Immature natural killer cell (primary cell): ENCODE results near the gene TRIB2. TPM values are rescaled to one million over a fixed set of nuclear protein-coding genes. Genes with fewer than 3 reads are reported as not detected.

Source experiments
- DNase-seq, 3 donors: peaks; one replicate each; pipeline ENCODE4 v3.0.0; 2022; ENCODE audit warnings: mixed read lengths in 1 of 3
- H3K27ac Mint-ChIP-seq, 6 donors: one replicate each; pipeline ENCODE4 v1.8.0; 2020; ENCODE audit warnings: mixed read lengths in 6 of 6, mild to moderate bottlenecking in 5 of 6, inconsistent platforms in 4 of 6, moderate library complexity in 3 of 6
- H3K27me3 Mint-ChIP-seq, 3 donors: one replicate each; pipeline ENCODE4 v1.8.0; 2020 to 2021; ENCODE audit warnings: low read depth in 3 of 3, mild to moderate bottlenecking in 3 of 3, mixed read lengths in 3 of 3, moderate library complexity in 3 of 3, inconsistent platforms in 1 of 3
- H3K36me3 Mint-ChIP-seq, 3 donors: one replicate each; pipeline ENCODE4 v1.8.0; 2020; ENCODE audit warnings: mixed read lengths in 3 of 3, inconsistent platforms in 2 of 3, mild to moderate bottlenecking in 2 of 3
- H3K4me1 Mint-ChIP-seq, 2 donors: one replicate each; pipeline ENCODE4 v1.8.0; 2020; ENCODE audit warnings: inconsistent platforms in 2 of 2, mild to moderate bottlenecking in 2 of 2, mixed read lengths in 2 of 2, moderate library complexity in 1 of 2
- H3K4me3 Mint-ChIP-seq, 5 donors: one replicate each; pipeline ENCODE4 v1.8.0; 2020; ENCODE audit warnings: mild to moderate bottlenecking in 5 of 5, mixed read lengths in 5 of 5, inconsistent platforms in 3 of 5, moderate library complexity in 3 of 5
- H3K9me3 Mint-ChIP-seq, 6 donors: one replicate each; pipeline ENCODE4 v1.8.0; 2020; ENCODE audit warnings: mild to moderate bottlenecking in 6 of 6, mixed read lengths in 6 of 6, inconsistent platforms in 4 of 6, moderate library complexity in 3 of 6
- polyA plus RNA-seq, 3 donors: library from polyadenylated mRNA; unstranded; fragments of 300-500 nt; fragmentation: Illumina TruSeq; gene quantifications; one replicate each; pipeline ENCODE4 v1.2.3, GENCODE V29; 2021

TRIB2 gene
- polyA plus RNA-seq, 3 donors from 2014 or later: 40.7 to 82.6 (median 44.5) TPM

GRCh38 chr2:12759248-12759647, 42.5 kb downstream of the TRIB2 start:
- H3K27ac Mint-ChIP-seq: no peak overlapping the region
- peaks cover 0 to 13% (median 0%) of the 10 kb centered on the region in 3 donors for H3K36me3 Mint-ChIP-seq
- DNase-seq: no peak
- H3K4me1 Mint-ChIP-seq: no peaks in the 10 kb centered on the region
- H3K27me3 Mint-ChIP-seq: peaks cover 0 to 2% (median 0%) of the 10 kb centered on the region in 3 donors
- no peaks in the 10 kb centered on the region for H3K9me3 Mint-ChIP-seq
- no peak overlapping the region for H3K4me3 Mint-ChIP-seq

GRCh38 chr2:12761104-12761503, 44.4 kb downstream of the TRIB2 start:
- H3K4me1 Mint-ChIP-seq: no peaks in the 10 kb centered on the region
- DNase-seq: no peak

DNA sequence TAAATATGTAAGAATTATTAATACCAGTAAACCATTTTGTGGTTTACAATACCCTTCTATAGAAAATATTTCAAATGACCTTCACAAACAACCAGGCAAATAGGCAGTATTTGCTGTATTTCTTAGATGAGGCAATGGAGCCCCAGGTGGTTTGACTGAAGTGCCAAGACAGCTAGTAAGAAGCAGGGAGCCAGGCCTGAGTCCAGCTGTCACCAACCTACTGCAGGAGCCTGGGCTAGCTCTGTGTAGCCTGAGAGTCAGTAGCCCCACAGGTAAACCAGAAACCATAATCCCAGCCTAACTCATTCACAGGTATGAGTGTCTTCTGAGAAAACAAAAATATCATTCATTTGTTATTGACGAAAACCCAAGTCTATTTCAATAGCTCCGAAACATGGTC, 45.6 kb downstream of the TRIB2 start:
- Mint-ChIP-seq H3K27me3 (peaks cover 0 to 4% (median 0%) of the 10 kb centered on the region in 3 donors), H3K4me3 (no peak overlapping the region), H3K27ac (no peak overlapping the region), H3K9me3 (no peaks in the 10 kb centered on the region), H3K4me1 (no peaks in the 10 kb centered on the region), H3K36me3 (peaks cover 0 to 16% (median 0%) of the 10 kb centered on the region in 3 donors)
- DNase-seq: no peak

More at GRCh38 chr2:12761104-12761503, 44.4 kb downstream of the TRIB2 start:
- no peaks in the 10 kb centered on the region for H3K9me3 Mint-ChIP-seq
- H3K27ac Mint-ChIP-seq: no peak overlapping the region
- peaks cover 0 to 16% (median 0%) of the 10 kb centered on the region in 3 donors for H3K36me3 Mint-ChIP-seq
- peaks cover 0 to 2% (median 0%) of the 10 kb centered on the region in 3 donors for H3K27me3 Mint-ChIP-seq
- H3K4me3 Mint-ChIP-seq: no peak overlapping the region

DNA sequence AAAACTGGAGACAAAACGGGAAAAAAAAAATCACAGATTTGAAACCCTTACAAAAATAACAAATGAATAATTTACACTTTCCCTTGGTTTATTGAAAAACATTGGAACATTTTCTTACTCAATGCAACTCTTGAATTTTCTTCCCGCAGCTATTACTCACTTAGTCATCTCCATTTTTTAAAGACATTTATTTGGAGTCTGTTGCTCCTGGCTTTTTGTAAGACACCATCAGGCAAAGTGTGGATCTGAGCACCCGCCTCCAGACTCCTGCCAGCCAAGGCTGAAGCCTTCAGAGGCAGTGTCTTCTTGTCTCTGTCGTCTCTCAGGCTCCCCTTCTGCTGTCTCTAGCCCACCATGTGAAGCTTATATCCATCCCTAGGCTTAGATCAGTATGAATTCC, 46.2 kb downstream of the TRIB2 start:
- DNase-seq: no peak
- peaks cover 0 to 8% (median 0%) of the 10 kb centered on the region in 3 donors for H3K27me3 Mint-ChIP-seq
- no peaks in the 10 kb centered on the region for H3K9me3 Mint-ChIP-seq
- no peak overlapping the region for H3K27ac Mint-ChIP-seq
- H3K4me1 Mint-ChIP-seq: no peaks in the 10 kb centered on the region
- H3K4me3 Mint-ChIP-seq: no peak overlapping the region
- peaks cover 0 to 16% (median 0%) of the 10 kb centered on the region in 3 donors for H3K36me3 Mint-ChIP-seq

DNA sequence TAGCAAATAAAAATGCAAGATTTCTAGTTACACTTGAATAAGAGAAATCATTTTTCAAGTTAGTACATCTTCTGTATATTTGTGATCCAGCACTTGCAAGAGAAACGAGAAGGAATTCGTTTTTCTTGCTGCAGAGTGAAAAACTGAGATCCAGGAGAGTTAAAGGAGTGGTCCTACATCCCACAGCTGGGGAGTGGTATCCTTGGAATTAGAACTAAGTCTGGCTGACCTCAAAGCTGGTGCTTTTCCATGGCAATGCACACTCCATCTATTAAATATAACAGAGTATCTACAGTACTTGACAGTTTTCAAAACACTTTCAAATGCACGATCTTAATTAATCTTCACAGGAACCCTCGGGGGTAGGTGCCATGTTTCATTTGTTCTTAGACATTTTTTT, 46.8 kb downstream of the TRIB2 start:
- Mint-ChIP-seq H3K27ac (no peak overlapping the region), H3K4me1 (no peaks in the 10 kb centered on the region), H3K27me3 (peaks cover 0 to 8% (median 0%) of the 10 kb centered on the region in 3 donors), H3K36me3 (peaks cover 0 to 16% (median 0%) of the 10 kb centered on the region in 3 donors), H3K9me3 (no peaks in the 10 kb centered on the region), H3K4me3 (no peak overlapping the region)
- DNase-seq: no peak

DNA sequence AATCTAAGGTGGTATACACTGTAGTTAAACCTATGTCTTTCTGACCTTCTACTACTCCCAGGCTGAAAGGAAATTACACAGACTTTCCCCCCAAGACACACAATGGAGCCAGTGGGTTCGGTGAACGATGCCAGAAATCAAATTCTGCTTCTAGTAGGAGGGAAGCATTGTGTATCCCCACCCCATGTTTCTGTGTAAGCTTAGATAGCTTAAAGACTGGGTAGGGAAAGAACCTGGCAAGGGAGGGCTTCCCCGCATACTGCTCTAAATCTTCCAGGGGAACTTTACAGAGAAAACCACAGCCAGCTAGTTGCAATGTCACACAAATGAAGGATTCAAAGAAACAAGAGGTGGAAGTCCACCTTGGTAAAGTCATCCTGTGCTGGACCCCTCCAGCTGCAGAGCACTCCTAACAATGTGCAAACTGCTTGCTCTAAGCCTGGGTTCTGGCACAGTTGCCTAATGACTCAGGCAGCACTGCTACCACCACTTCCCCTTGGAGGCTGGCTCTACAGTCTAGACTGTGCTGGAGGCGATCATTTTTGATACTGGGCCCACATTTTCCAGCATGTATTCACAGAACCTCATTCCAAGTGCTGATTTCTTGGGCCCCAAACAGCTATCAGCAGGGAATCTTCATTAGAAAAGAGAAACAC, 47.5 kb downstream of the TRIB2 start:
- Mint-ChIP-seq H3K27ac (no peak overlapping the region), H3K4me3 (no peak overlapping the region), H3K9me3 (no peaks in the 10 kb centered on the region), H3K36me3 (peaks cover 0 to 16% (median 0%) of the 10 kb centered on the region in 3 donors), H3K27me3 (peaks cover 0 to 8% (median 0%) of the 10 kb centered on the region in 3 donors), H3K4me1 (no peaks in the 10 kb centered on the region)
- DNase-seq: no peak

DNA sequence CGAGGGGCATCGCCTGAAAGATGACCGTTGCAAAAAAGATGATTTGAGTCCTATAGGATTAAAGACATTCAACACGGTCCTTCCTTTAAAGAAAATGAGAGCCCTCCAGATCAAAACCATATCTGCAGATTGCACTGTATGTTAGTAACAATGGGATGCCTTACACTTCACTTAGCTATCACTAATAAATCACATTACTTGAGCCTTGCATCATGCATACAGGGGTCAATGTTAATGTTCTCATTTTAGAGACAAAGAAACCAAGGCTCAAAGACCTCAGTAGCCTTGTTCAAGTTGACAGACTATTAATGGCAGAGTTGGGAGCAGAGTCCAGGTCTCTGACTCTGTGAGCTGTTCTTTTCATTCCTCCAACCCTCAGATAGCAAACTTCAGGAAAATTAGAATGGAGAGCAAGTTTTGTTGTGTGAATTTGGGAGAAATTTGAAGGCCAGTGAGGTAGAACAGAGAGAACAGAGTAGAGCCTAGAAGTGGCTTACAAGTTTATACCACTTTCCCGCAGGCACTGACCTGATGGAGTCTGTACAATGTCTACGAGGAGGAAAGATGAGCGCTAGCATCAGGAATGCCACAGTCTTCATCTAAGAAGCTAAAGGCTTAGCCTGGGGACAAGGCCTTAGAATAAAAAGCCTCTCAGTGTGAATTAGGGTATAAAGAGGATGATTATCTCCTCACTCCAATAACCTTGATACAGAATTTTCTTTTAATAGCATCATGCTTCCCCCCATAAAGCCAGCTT, 48.3 kb downstream of the TRIB2 start:
- Mint-ChIP-seq H3K27ac (no peak overlapping the region), H3K36me3 (peaks cover 0 to 16% (median 0%) of the 10 kb centered on the region in 3 donors), H3K27me3 (peaks cover 0 to 14% (median 4%) of the 10 kb centered on the region in 3 donors), H3K9me3 (no peaks in the 10 kb centered on the region), H3K4me1 (no peaks in the 10 kb centered on the region), H3K4me3 (no peak overlapping the region)
- DNase-seq: no peak

- no peak for DNase-seq
- H3K27ac Mint-ChIP-seq: no peak overlapping the region
- H3K4me3 Mint-ChIP-seq: no peak overlapping the region
- no peaks in the 10 kb centered on the region for H3K4me1 Mint-ChIP-seq
- no peaks in the 10 kb centered on the region for H3K9me3 Mint-ChIP-seq
- peaks cover 0 to 9% (median 0%) of the 10 kb centered on the region in 3 donors for H3K36me3 Mint-ChIP-seq
- peaks cover 3 to 14% (median 4%) of the 10 kb centered on the region in 3 donors for H3K27me3 Mint-ChIP-seq
Measured at GRCh38 chr2:12766421-12766879, 49.7 kb downstream of the TRIB2 start.

DNA sequence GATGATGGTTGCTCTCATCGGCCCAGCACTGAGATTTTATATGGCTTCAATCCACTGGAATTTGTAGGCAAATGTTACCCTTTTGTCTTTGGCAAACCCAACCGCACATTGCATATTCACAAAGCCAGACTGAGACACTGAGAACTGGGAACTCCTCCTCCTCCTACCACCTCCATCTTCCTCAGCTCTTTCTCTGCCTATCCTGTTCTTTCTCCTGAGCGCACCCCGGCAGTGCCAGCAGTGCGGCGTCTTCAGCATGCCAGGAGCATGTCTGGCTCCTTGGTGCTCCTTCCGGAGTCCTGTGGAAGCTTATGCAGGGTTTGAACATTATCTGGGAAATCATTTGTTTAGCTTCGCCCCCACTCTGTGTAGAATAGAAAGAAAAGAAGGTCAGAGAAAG, 50.8 kb downstream of the TRIB2 start:
- Mint-ChIP-seq H3K36me3 (peaks cover 0 to 9% (median 0%) of the 10 kb centered on the region in 3 donors), H3K27me3 (peaks cover 3 to 14% (median 4%) of the 10 kb centered on the region in 3 donors), H3K4me3 (no peak overlapping the region), H3K4me1 (no peaks in the 10 kb centered on the region), H3K9me3 (no peaks in the 10 kb centered on the region), H3K27ac (no peak overlapping the region)
- DNase-seq: no peak

- Mint-ChIP-seq H3K27me3 (peaks cover 3 to 14% (median 4%) of the 10 kb centered on the region in 3 donors), H3K27ac (no peak overlapping the region), H3K36me3 (peaks cover 0 to 7% (median 0%) of the 10 kb centered on the region in 3 donors), H3K4me3 (no peak overlapping the region), H3K9me3 (peaks cover 0 to 2% (median 0%) of the 10 kb centered on the region in 6 donors), H3K4me1 (no peaks in the 10 kb centered on the region)
- no peak for DNase-seq
Measured at GRCh38 chr2:12767996-12768624, 51.4 kb downstream of the TRIB2 start.

- Mint-ChIP-seq H3K27me3 (peaks cover 3 to 12% (median 5%) of the 10 kb centered on the region in 3 donors), H3K4me1 (no peaks in the 10 kb centered on the region)
- DNase-seq: no peak
Measured at GRCh38 chr2:12769492-12770105, 52.9 kb downstream of the TRIB2 start.

GRCh38 chr2:12770300-12770968, 53.7 kb downstream of the TRIB2 start:
- Mint-ChIP-seq H3K4me3 (no peak overlapping the region), H3K36me3 (peaks cover 0 to 4% (median 0%) of the 10 kb centered on the region in 3 donors), H3K27me3 (peaks cover 3 to 15% (median 5%) of the 10 kb centered on the region in 3 donors), H3K4me1 (no peaks in the 10 kb centered on the region), H3K9me3 (peaks cover 0 to 6% (median 0%) of the 10 kb centered on the region in 6 donors), H3K27ac (no peak overlapping the region)
- DNase-seq: no peak

More at GRCh38 chr2:12769492-12770105, 52.9 kb downstream of the TRIB2 start:
- Mint-ChIP-seq H3K9me3 (peaks cover 0 to 2% (median 0%) of the 10 kb centered on the region in 6 donors), H3K4me3 (no peak overlapping the region), H3K27ac (no peak overlapping the region), H3K36me3 (no peaks in the 10 kb centered on the region)

- H3K4me3 Mint-ChIP-seq: no peak overlapping the region
- DNase-seq: no peak
- peaks cover 3 to 15% (median 5%) of the 10 kb centered on the region in 3 donors for H3K27me3 Mint-ChIP-seq
- peaks cover 0 to 6% (median 0%) of the 10 kb centered on the region in 6 donors for H3K9me3 Mint-ChIP-seq
- H3K4me1 Mint-ChIP-seq: no peaks in the 10 kb centered on the region
- H3K36me3 Mint-ChIP-seq: peaks cover 0 to 4% (median 0%) of the 10 kb centered on the region in 3 donors
- no peak overlapping the region for H3K27ac Mint-ChIP-seq
Measured at GRCh38 chr2:12771154-12771553, 54.4 kb downstream of the TRIB2 start.
